D341Med (cell line): ENCODE results near the gene COBL.

Experiments used
- DNase-seq: peaks from one replicate; pipeline ENCODE4 v3.0.0; 2012; ENCODE audit warnings: low spot score

The COBL gene

GRCh38 chr7:51118628-51119027 lies 198.0 kb downstream of the COBL start:
- peak; percentile 4 for DNase-seq

GRCh38 chr7:51114501-51114900 lies 202.1 kb downstream of the COBL start:
- DNase-seq, result no peak

GRCh38 chr7:51113962-51114361 lies 202.6 kb downstream of the COBL start:
- DNase-seq, result no peak

- no peak for DNase-seq
Measured at GRCh38 chr7:51113560-51113959, 203.0 kb downstream of the COBL start.

GRCh38 chr7:51111241-51111940 lies 205.2 kb downstream of the COBL start:
- DNase-seq, result no peak

- DNase-seq, result no peak
Measured at GRCh38 chr7:51108134-51108533, 208.5 kb downstream of the COBL start.

GRCh38 chr7:51104278-51104677 lies 212.3 kb downstream of the COBL start:
- DNase-seq, result no peak

- DNase-seq, result no peak
Measured at GRCh38 chr7:51103718-51104117, 212.9 kb downstream of the COBL start.

- DNase-seq, result no peak
Measured at GRCh38 chr7:51102828-51103227, 213.8 kb downstream of the COBL start.

- no peak for DNase-seq
Measured at GRCh38 chr7:51101111-51101757, 215.4 kb downstream of the COBL start.

- DNase-seq, result no peak
Measured at GRCh38 chr7:51090411-51090810, 226.2 kb downstream of the COBL start.

- DNase-seq, result no peak
Measured at GRCh38 chr7:51085034-51085692, 231.4 kb downstream of the COBL start.

GRCh38 chr7:51084121-51084520 lies 232.5 kb downstream of the COBL start:
- DNase-seq, result no peak

- DNase-seq, result no peak
Measured at GRCh38 chr7:51082940-51083533, 233.6 kb downstream of the COBL start.

- DNase-seq, result no peak
Measured at GRCh38 chr7:51082096-51082840, 234.3 kb downstream of the COBL start.

GRCh38 chr7:51081270-51081890 lies 235.2 kb downstream of the COBL start:
- no peak for DNase-seq

- peak; percentile 57 for DNase-seq
Measured at GRCh38 chr7:51080622-51081269, 235.9 kb downstream of the COBL start.

GRCh38 chr7:51080216-51080615 lies 236.4 kb downstream of the COBL start:
- no peak for DNase-seq

- no peak for DNase-seq
Measured at GRCh38 chr7:51079494-51079893, 237.1 kb downstream of the COBL start.

- no peak for DNase-seq
Measured at GRCh38 chr7:51078653-51079052, 238.0 kb downstream of the COBL start.

GRCh38 chr7:51077987-51078370 lies 238.6 kb downstream of the COBL start:
- DNase-seq, result no peak
